ENCODE measurements around the gene MINPP1.
"Not testable (repeated sequence)": the region's sequence is repeated elsewhere in the genome, so short reads cannot be mapped to it uniquely, and the experiment has no call there.

Gene MINPP1

DNA sequence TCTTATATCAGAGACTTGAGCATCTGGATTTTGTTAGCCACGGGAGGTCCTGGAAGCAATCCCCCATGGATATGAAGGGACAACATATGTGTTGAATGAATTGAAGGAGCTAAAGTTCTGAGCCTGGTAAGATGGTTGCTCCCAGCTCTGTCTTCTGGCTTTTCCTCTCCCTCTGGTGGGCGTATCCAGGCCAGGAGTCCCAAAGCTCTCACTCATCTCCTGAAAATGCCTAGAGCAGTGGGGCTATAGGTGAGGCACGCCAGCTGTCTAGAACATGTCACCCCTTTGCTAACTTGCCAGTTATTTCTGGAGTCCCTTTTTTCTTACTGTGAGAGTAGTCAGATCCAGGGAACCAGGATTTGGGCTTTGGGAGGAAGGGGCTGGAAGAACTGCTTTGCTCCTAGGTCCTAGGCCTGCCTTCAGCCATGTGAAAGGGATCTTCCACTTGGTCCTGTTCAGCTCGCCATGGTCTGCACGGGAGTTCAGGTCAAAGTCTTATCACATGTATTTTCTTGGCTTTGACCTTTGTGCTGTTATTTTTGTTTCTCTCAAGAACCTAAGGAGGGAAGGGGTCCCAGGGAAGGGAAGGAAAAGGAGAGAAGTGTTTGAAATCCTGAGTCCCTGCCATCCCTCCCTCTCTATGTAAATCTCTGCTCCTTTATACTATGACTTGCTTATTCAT lies 73.6 kb downstream of the MINPP1 start:
- DNase-seq: no peak

DNA sequence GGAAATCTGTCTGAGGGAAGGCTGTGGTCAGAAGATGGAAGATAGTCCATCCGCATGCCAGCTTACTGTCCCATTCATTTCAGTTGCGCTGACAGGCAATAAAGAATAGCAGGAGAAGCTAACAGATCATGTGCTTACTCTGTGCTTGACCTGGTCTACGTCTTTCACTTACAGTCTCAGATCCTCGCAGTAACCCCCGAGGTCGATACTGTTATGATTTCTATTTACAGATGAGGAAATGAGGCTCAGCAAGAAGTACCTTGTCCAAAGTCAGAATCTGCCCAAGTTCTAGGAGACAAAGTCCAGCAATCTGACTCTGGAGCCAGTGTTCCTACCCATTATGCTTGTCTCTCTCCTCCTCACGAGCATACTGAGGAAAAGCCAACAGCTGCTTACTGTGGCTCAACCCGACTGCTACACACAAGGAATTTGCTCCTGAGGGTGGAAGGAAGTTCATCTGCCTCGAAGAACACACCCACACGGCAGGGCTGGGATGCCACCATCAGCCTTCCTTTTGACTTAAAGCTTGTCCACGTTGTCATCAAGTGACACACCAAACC lies 74.2 kb downstream of the MINPP1 start:
- DNase-seq: no peak

DNA sequence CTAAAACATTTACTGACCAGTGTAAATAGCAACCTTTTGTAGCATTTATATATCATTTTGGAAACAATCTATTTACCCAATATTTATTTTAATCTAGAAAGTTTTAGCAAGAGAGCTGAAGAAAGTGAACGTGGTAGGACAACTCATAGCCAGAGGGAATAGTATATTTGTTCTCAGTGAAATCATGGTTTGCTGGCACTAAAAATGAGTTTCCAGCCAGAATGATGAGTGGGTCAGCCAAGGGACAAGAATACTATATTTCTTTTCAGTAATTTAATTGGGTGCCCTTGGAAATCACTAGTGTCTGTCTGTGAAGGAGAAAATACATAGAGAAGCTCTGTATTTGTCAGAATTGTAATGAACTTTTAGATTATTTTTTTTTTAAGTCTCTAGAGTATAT lies 74.9 kb downstream of the MINPP1 start:
- no peak for DNase-seq

DNA sequence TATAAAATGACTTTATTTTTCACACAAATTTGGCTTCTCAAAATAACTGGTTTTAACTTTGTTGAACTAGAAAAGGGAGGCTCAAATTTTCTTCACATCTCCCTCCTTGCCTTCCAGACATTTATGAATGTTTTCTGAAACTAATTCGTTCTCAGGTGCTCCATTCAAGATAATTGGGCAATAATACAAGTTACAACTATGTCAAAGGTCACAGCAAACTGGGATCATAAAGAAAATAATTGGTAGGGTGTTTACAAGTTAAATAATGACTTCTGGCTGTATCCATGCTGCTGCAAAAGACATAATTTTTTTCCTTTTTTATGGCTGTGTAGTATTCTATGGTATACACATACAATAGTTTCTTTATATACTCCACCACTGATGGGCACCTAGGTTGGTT lies 75.3 kb downstream of the MINPP1 start:
- no peak for DNase-seq

DNA sequence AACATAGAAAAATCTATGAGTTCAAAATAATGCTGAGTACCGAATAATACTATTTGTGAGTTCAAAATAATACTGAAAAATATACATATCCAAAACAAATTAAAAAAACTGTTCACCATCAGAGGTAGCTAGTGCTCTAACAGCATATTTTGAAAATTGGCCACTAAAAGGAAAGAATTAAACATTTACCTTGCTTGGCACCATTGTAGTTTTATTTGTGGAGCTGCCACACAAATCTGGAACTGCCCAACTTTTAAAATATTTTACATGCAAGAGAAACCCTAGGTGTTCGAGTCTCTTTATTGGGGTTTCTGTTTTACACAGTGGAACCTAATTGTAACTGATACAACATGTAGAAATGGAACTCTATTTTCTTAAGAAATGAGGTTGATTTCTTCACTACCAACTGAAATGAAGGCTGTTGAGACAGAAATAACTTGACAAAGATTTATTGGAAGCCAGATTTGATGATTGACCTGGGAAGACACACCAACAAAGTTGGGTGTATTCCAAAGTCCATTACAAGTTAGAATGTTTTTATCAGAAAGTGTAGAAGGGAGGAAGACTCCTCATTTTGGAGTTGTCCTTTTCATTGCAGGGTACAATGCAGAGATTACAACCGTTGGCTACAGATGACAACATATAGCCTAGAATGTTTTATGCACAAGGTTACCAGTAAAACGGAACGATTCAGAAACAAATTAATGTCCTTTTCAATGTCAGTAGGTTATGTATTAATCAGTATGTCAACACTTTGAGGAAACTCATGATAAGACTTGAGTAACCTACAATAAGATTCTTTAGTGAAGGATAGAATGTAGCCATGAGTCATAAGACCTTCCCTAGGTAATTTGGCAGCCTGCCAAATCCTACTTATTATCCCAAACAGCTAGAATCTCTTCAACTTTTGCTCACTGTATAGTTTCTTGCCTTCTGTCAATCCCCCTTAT lies 81.1 kb downstream of the MINPP1 start:
- DNase-seq: no peak

DNA sequence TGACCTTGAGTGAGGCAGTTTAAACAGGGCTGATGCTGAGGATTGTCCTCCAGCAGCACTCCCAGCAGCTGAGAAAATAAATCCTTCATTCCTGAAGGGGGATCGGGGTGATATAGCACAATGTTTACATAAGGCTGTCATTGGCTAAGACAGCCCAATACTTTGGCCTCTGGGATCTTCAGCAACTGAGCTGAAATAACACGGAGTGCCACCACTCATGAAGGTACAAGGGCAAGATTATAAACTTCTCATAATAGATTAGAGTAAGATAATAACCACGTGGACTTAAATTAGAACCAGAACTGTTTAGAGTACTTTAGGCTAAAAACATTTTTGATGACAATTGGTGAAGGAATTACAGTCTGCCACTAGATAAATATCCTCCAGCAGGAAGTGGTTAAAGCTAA lies 85.0 kb downstream of the MINPP1 start:
- no peak for DNase-seq

DNA sequence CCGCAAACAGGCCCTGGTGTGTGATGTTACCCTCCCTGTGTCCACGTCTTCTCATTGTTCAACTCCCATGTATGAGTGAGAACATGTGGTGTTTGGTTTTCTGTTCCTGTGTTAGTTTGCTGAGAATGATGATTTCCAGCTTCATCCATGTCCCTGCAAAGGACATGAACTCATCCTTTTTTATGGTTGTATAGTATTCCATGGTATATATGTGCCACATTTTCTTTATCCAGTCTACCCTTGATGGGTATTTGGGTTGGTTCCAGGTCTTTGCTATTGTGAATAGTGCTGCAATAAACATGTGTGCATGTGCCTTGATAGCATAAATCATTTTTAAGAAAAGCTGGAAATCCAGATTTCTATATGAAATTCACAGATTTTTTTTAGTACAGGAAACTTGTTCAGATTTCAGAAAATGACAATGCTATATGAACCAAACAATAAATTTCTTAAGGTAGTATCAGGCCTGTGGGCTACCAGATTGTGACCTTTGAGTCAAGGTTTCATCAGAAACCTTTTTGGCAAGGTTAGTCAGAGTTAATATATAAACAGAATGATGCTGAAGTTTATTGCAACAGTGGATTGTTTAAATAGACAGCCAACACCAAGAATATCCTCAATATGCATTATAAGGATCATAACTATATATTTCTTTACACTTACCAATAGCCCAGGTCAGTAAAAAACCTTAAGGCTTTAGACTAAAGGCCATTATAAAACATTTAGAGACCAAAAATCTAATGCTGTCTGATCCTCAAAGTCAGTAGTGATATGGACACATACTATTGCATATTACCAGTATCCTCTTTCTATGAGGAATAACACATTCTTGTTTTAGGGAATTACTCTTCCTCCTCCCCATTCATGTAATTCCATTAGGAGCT lies 86.3 kb downstream of the MINPP1 start:
- DNase-seq: no peak

DNA sequence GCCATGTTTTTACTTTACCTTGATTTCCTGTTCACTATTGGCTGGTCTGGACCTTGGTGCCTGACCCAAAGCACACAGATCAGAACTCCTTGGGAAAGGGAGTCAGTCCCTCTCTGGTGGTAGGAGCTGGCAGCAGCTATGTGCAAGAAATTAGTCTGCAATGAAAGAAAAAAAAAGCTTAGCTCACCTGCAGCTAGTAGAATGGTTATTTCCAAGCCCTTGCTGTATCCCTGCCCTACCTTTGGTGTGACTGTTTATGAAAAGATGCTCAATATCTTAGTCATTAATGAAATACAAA lies 86.8 kb downstream of the MINPP1 start:
- no peak for DNase-seq

DNA sequence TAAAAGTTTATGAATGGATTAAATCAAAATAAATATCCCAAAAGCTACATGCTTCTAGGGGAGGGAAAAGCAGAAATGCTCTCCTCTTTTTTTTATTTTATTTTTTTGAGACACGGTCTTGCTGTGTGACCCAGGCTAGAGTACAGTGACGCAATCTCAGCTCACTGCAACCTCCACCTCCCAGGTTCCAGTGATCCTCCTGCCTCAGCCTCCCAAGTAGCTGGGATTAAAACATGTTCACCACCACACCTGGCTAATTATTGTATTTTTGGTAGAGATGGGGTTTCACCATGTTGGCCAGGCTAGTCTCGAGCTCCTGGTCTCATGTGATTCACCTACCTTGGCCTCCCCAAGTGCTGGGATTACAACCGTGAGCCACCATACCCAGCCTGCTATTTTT lies 88.2 kb downstream of the MINPP1 start:
- DNase-seq: not testable (repeated sequence)

DNA sequence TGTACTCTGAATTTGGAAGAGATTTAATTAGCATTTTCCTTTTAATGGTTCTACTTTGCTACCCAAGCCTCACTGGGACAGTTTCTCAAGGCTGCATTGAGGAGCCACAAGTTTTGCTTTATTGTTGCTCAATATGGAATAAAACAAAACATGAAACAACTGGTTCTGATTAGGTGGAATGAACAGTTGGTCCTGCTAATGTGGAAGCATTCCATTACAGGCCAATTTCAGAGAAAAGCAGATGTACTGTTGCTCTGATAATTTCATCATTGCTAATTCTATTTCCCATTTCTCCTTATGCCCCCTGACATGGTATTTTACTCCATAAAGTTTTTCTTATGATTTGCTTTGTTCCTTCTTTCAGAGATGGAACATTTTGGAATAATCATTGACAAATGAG lies 89.0 kb downstream of the MINPP1 start:
- no peak for DNase-seq

DNA sequence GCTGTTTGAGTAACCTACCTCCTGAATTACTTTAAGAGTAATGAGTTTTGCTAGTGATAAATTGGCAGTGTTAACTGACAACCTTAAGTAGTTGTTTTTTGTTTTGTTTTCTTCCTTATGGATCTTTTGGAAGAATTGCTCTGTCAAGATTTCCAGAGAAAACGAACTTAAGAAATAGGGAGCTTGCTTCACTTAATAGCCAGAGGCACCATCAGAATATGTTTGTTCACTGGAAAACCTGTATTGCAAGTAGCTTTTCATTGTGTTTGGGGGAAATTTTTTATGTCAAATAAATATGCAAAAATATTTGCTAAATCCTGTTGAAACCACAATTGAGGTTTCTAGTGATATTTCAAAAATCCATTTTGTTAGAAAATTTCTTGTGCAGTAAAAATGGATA lies 89.5 kb downstream of the MINPP1 start:
- DNase-seq: no peak

DNA sequence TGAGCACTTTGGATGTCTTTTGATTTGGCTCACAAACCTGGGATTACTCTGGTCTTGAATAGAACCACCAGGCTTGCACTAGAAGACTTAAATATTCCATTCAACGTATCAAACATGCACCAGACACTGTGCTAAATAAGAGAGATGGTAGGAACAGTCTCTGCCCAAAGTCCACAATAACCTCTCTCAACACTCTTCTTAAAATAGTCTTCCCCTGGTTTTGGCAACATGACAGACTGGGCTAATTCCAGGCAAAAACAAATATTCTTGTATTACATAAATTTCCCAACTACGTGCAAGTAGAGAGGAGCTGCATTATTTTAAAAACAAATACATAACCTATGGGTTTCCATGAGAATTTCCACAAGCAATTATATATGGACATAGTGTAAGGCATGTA lies 90.2 kb downstream of the MINPP1 start:
- DNase-seq: no peak

DNA sequence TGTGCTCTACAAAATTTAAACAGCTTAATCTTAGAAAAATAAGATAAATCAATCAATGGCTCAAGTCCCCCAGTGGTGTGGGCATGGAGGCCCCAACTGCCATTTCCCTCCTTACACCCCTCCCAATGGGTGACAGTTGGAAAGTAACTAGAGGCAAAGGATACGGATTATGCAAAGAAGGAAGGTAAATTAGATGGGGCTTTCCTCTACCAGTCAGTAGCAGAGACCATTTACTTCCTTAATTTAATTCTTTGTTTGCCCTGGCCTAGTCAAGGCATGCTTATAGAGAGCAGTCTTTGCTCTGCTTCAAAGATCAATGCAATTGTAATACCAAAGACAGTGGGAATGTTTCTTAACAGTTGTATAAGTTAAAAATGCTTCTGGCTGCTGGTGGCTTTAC lies 91.7 kb downstream of the MINPP1 start:
- no peak for DNase-seq

DNA sequence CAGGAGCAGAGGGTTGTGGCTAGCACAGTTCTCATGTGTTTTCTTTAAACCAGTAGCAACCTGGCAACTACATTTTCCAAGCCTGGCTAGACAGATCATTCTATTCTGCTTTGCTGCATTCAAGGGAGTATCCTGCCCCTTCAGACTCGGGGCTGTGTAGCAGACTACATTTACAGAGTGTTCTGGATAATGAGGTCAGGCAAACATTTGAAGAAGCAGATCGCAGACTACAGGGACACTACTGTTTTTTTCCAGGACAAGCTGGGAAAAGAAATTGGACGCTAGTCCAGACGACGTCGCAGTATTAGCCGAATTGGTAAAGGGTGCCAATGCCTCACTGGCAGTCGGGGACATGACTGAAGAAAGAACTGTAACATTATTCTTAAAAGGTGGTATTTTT lies 94.0 kb downstream of the MINPP1 start:
- DNase-seq: no peak

DNA sequence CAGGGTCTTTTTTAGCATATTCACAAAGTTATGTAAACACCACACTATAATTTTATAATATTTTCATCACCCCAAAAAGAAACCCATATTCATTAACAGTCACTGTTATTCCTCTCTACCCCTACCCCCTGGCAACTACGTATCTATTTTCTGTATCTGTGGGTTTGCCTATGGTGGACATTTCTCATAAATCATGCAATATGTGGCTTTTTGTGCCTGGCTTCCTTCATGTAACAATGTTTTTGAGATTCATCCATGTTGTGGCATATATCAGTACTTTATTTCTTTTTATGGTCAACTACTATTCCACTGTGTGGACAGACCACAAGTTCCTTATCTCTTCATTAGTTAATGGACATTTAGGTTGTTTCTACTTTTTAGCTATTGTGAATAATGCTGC lies 95.9 kb downstream of the MINPP1 start:
- no peak for DNase-seq

Measured in cortex of kidney (tissue), 1 donor.